ENCODE measurements around the gene HIGD1A. TPM values are rescaled to one million over a fixed set of nuclear protein-coding genes. Genes with fewer than 3 reads are reported as not detected.
A peak's percentile ranks its signal among the peaks of the same experiment; 100 is the strongest.

The HIGD1A gene
- polyA plus RNA-seq, 3 donors, result 145 to 159 (median 150) TPM

DNA sequence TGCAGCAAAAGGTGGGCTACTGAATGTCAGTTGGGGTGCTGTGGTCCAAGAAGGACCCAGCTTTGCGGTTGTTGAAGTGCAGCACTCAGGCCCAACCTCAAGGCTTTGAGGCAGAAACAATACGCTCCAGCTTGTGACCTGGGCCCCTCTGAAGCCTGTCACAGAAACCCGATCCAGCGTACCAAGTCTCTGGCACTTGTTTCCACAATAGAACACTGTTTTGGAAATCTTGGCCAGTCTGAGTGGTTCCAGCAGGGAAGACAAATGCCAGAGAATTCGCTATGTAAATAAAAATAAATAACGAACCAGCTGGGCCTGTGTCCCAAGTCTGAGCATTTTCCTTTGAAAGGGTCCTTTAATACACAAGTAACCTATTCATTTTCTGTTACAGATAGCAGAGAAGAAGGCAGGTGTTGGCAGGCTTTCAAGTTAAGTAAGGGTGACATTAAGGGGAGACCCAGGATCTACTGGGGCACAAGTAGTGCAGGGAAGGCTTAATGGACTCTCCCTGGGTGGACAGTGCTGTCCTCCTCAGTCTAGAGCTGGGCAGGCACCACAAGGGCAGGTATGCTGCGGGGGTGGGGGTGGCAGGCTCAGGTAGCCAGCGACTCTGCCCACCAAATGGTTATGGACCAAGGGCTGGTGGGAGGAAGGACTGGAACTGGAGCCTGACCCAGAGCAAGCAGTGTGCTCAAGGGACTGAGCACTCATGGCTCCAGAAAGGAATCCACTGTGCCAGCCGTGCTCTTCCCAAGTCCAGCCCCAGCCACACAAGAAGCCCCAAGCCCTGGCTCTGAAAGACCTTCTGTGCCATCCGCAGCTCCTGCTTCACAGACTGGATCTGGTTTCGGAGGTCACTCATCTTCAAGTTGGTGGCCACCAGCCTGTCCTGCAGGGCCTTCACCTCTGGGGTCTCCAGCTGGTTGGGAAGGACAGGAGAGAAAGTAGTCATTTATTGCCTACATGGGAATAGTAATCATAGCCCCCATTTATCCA lies 57.5 kb downstream of the HIGD1A start:
- DNase-seq (ENCODE audit: extremely low read depth in 1 of 11, low read depth in 9 of 11, low spot score in 4 of 11), result peak in 10 of 11 donors; percentile 37 to 77 (median 60)

DNA sequence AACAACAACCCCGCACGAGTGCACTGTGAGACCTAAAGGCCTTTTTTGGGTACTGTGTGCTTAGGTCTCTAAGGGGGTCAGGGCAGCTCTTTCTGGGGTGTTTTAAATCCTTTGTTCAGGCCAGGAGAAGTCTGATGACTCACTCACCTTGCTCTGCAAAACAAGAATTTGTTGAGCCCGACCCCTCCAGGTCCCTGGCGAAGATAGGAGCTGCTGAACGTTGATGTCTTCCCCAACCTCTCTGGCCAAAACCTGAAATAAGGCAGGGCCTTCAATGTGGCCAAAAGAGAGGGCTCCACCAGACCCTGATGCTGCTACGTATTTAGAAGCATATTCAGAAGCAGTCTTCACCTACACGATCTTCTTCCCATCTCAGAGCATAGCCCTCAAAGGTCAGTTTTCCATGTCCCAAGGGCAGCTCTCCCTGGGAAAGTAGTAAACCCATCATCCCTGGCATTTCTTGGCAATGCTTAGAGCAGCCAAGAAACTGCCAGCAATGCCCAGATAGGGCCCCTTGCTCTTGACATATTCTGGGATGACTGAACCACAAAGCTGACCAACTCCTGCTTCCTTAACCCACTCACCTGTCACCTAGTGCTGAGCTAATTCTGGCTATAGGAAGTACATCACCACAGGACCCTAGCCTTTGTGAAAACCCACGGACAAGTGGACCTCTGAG lies 58.4 kb downstream of the HIGD1A start:
- DNase-seq (ENCODE audit: extremely low read depth in 1 of 11, low read depth in 9 of 11, low spot score in 4 of 11), result no peak

DNA sequence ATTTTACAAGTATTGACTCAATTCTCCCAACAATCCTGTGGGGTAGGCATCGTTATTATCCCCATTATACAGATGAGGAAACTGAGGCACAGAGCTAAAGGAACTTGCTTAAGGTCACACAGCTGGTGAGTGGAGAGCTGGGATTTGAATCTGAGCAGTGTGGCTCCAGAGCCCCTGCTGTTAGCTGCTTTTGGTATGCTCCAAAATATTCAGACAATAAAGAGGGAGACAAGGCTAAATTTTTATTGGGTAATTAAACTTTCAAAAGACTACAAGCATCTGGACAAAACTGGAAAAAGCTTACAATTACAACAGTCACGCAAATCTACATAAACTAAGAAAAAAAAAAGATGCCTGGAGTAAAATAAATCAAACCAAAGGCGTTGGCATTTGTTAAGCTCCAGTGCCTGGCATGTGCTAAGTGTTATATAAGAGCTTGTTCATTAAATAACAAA lies 59.0 kb downstream of the HIGD1A start:
- peak in 4 of 11 donors; percentile 33 to 52 (median 42) for DNase-seq (ENCODE audit: extremely low read depth in 1 of 11, low read depth in 9 of 11, low spot score in 4 of 11)

DNA sequence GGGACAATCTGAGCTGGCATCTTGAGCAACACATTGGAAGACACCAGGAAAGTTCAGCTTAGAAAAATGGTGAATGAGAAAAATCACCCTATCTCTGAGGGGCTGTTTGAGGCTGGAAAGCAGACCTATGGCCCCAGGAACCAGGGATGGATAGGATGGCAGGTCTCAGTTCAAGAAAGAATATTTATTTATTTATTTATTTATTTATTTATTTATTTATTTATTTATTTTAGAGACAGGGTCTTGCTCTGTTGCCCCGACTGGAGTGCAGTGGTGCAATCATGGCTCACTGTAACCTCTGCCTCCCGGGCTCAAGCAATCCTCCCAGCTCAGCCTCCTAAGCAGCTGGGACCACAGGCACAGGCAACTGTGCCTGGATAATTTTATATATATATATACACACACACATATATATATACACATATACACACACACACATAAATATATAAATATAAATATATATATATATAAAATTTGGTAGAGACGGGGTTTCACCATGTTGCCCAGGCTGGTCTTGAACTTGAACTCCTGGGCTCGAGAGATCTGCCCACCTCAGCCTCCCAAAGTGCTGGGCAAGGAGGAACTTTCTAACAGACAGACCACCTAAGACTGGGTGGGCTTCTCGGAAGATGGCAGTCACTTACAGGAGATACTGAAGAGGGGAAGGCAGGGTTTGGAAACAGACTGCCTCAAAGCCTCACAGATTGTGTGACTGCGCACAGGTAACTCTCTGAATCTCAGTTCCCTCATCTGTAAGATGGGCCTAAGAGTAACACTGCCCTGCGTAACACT lies 60.9 kb downstream of the HIGD1A start:
- DNase-seq (ENCODE audit: extremely low read depth in 1 of 11, low read depth in 9 of 11, low spot score in 4 of 11), result no peak

DNA sequence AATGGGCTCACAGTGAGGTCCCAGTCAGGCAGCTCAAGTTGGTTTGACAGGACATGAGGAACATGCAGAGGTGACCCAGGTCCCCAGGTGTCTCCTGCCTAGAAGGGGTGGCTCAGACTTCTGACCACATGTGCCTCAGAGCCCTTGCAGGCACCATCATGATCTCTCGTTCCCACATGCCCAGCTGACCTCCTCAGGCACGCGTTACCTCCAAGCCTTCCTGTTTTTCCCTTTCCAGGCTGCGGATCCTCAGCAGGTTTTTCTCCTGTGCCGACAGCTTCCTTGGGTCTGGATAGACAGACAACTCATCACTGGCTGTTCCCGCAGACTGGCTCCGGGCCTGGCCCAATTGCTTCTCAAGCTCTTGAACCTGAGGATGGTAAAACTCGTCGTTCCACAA lies 61.6 kb downstream of the HIGD1A start:
- no peak for DNase-seq (ENCODE audit: extremely low read depth in 1 of 11, low read depth in 9 of 11, low spot score in 4 of 11)

DNA sequence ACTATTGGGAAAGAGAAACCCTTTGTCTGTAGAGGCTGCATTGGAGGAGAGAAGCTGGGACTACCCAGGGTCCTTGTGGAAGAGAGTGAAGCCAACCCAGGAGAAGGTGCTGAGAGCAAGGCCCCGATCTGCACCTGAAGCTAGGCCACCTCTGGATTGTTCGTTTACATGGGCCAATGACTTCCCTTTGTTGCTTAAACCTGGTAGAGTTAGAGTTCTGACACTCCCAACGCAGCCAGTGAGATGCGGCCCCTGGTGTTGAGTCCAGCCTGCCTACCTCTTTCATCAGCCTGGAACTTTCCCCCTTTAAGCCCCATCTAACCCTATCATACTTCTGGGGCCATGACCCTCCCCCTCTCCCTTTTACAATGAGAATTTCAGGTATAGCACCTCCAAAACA lies 62.0 kb downstream of the HIGD1A start:
- DNase-seq (ENCODE audit: extremely low read depth in 1 of 11, low read depth in 9 of 11, low spot score in 4 of 11), result no peak

DNA sequence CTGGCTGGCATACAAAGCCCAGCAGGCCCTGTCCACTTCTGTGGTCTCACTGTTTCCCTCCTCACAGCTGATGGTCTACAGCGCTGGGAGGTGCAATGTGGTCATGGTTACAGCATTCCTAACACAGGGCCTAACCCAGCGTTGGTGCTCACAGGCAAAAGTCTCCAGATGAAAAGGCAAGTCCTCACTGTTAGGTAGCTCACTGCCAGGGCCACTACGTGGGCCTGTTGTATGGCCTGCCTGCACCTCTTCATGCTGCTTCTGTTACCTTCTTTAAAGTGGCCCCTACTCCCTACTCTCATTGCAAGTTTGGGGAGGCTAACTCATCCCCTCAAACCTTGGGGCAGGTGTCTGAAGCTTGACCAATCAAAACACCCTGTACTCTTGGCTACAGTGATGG lies 62.5 kb downstream of the HIGD1A start:
- no peak for DNase-seq (ENCODE audit: extremely low read depth in 1 of 11, low read depth in 9 of 11, low spot score in 4 of 11)

DNA sequence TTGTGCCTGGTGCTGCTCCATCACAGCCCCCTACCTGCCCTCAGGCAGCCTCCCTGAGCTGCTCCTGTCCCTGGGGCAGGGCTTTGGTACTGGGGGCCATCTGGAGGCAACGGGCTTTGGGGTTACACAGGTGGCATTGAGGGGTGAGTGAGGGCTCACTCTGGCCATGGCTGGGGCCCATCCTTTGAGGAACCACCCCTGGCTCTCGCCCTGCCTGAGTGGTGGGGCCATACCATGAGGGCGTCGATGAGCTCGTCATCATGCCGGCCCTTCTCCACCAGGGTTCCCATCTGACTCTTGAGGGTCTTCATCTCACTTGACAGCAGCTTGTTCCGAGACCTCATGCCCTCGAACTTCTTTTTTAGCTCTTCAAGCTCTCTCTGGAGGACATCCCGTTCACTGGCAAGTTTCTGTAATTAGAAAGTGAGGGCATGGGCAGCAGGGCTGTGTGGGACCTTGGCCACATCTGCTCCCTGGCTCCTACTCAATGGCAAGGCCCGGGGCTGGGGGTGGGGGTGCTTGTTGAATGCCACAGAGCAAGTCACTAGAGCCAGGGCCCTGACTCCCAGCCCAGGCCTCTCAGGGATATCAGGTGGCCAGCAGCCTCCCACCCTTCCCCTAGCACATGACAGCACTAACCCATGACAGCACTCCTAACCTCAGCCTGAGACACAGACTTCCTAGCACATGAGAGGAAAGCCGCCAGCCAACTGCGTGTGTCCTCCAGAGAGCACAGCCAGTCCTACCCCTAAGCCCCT lies 64.7 kb downstream of the HIGD1A start:
- DNase-seq (ENCODE audit: extremely low read depth in 1 of 11, low read depth in 9 of 11, low spot score in 4 of 11), result peak in 4 of 11 donors; percentile 38 to 64 (median 58)

DNA sequence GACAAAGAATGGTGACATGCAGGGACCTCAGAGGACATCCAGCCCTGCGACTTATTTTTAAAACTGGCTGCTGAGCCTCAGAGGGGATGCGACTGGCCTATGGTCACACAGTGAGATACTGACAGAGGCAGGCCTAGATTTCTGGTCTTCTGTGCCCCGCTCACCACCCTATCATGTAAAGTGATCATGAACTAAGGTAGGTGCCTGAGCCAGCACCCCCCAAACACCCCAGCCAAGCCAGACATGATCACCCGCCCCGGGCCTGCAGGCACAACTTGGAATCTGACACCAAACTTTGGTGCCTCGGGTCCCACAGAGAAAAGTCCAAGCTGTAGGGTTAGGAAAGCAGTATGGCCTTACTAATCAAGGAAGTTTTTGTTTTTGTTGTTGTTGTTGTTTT lies 67.8 kb downstream of the HIGD1A start:
- no peak for DNase-seq (ENCODE audit: extremely low read depth in 1 of 11, low read depth in 9 of 11, low spot score in 4 of 11)

DNA sequence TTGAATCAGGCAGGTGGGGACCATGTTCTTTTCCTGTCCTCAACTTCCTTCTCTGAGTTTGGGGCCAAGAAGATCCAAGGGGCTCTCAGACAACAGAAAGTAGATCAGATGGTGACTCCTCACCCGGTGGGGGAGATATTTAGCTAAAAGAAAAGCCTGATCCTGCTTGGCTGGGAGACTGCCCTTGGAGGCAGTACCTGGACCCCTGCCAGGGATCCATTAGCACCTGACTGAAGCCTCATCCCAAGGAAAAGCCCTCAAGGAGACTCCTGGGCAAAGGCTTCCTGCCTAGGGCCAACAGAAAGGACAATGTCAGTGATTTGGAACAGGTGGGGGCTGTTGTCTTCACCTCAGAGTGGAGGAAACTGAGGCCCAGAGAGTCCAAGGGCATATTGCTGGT lies 68.2 kb downstream of the HIGD1A start:
- no peak for DNase-seq (ENCODE audit: extremely low read depth in 1 of 11, low read depth in 9 of 11, low spot score in 4 of 11)

DNA sequence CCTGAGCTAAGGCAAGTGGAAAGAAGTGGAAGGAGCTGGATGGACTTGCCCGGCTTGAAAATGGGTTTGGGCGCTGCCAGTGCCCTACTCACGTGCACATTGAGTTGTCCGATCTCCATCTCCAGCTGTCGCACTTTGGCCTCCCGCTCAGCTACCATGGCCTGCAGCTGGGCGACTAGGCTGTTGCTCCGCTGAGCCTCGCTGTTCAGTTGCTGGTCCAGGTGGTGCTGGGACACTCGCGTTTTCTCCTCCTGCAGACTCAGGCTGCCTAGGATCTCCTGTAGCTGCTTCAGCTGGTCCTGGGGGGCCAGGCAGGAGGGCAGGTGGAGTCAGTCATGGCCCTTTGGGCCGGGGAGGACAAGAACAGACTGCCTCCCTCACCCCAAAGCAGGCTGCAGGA lies 68.7 kb downstream of the HIGD1A start:
- no peak for DNase-seq (ENCODE audit: extremely low read depth in 1 of 11, low read depth in 9 of 11, low spot score in 4 of 11)

DNA sequence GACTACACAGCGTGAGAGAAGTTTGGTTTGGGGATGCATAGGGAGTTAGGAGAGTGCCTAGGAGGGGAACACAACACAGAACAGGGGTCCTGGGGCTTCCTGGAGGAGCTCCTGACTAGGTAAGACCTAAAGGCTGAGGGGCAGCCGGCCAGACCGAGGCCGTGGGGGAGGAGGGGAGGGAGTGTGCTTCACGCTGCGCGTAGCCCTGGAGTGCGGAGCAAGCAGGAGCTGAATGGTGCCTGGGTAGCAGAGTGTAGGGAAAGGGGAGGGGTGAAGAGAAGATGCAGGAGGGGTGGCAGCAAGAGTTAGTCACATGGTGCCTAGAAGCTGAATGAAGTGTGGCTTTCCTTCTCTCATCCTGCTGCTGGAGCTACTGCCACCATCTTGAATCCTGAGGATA lies 69.3 kb downstream of the HIGD1A start:
- no peak for DNase-seq (ENCODE audit: extremely low read depth in 1 of 11, low read depth in 9 of 11, low spot score in 4 of 11)

DNA sequence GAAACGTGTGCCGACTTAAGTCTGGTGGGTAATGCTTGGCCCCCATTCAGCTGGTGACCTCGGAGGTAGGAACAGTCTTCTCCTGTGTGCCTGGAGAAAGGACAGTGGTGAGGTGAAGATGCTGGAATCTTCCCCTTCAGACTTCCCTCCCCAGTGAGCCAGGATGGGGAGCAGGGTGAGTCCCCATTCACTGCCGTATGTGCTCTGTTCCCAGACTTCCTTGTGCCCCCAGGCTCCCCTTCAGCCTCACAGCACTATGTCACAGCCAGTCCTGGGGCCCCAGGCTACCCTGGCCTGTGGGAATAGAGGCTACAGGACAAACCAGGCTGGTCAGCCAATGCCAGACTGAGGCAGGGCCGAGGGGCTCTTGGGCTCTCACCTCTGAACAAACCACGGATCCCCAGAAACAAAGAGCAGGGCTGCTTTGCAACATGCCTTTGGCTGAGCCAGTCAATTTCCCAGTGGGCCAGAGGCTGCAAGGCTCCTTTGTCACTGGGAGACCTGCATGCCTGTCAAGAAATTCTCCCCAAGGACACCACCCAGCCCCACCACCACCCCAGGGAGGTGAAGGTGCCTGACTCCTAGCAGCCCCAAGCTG lies 69.9 kb downstream of the HIGD1A start:
- DNase-seq (ENCODE audit: extremely low read depth in 1 of 11, low read depth in 9 of 11, low spot score in 4 of 11), result no peak

DNA sequence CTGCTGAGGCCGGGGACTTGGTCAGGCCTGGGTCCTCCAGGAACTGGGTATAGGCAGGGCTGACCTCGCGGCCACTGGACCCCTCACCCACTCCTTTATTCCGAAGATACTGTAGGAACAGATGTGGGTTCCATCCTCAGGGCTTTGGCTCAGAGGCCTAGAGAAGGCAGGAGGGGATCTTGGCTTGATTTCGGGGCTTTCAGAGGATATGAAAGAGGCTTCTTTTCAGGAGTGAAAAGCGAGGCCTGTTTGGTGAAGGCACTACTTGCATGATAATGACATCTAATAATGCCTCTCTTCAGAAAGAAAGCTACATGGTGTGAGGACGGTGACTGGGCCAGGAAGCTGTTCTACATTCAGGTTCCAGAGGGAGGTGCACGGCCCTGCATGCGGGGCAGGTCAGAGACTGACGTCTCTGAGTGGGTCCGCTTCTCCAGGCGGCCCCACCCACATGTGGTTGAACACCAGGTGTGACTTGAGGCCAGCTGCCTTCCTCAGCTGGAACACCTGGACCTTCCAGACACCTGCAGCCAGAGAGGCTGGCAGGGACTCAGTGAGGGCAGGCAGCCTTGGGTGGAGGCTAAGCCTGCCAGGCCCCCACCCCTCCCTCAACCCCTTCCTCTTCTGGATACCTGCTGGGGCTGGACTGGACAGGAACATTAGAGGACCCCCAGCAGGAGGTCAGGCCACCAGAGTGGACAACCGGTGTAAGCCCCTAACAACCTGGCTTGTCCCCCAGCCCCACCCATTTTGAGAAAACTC lies 70.6 kb downstream of the HIGD1A start:
- no peak for DNase-seq (ENCODE audit: extremely low read depth in 1 of 11, low read depth in 9 of 11, low spot score in 4 of 11)
